Measurements from ENCODE around the gene KIAA1191. TPM values are rescaled to one million over a fixed set of nuclear protein-coding genes. Genes with fewer than 3 reads are reported as not detected.

The KIAA1191 gene
- total RNA-seq, 1 experiment from 2014 or later = 128 TPM

DNA sequence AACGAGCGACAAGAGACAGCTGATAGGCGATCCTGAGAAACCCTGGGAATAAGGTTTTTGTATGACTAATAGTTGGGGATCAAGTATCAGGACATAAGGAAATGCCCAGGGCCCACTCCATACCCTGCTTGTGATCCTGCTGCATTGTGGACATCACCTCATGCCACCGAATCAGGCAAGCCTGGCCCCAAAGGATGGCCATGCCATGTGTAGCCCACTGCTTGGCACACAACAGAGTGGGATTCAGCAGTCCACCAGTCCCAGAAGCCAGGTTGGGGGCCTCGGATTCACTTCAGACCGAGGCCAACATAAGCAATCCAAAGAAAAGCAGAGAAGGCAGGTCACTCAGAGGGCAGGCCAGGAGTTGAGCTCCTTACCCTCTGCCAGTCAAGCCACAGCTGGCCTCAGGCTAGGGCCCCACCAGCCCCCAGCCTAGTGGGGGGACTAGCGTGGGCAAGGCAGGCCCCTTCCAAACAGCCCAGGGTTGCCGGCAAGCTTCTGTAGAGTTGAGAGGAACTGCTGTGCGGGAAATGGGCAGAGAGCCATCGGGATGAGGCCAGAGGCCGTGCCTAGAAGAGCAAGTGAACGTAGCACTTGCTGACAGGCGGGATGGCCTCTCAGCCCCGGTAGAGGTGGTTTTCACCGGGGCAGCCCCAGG, 21.8 kb upstream of the KIAA1191 start:
- no peaks in the 10 kb centered on the region for H4K20me1 ChIP-seq (ENCODE audit: control insufficient read depth, insufficient read depth, insufficient read length)
- no peak overlapping the region for H3K4me2 ChIP-seq (ENCODE audit: insufficient read depth, insufficient read length, low read length)
- H3K23me2 ChIP-seq (ENCODE audit: insufficient read length, low read depth, low read length, poor library complexity, severe bottlenecking) = peaks cover 3% of the 10 kb centered on the region
- no peak overlapping the region for H4K5ac ChIP-seq (ENCODE audit: insufficient read length, low read depth, low read length)
- no peak overlapping the region for H4K91ac ChIP-seq (ENCODE audit: insufficient read length, low read depth, low read length)
- no peak overlapping the region for H3K23ac ChIP-seq (ENCODE audit: insufficient read length, low read depth, low read length)
- no peak overlapping the region for H3K9ac ChIP-seq (ENCODE audit: extremely low read depth, insufficient read length, low read length)
- no peak overlapping the region for H2BK15ac ChIP-seq (ENCODE audit: low read depth, low read length)
- H3K18ac ChIP-seq (ENCODE audit: insufficient read length, low read depth, low read length) = no peak overlapping the region
- no peaks in the 10 kb centered on the region for H3K4me1 ChIP-seq (ENCODE audit: insufficient read depth, low read length)
- no peak for DNase-seq
- Mint-ChIP-seq H3K27me3 (ENCODE audit: low read depth) (no peaks in the 10 kb centered on the region), H3K9me3 (no peaks in the 10 kb centered on the region), H3K4me1 (peaks cover 9 to 10% of the 10 kb centered on the region in 2 experiments), H3K27ac (no peak overlapping the region), H3K36me3 (ENCODE audit: insufficient read depth in 1 of 3, low read depth in 3 of 3) (peaks cover 35 to 81% (median 43%) of the 10 kb centered on the region in 3 experiments), H3K4me3 (no peak overlapping the region)
- WGBS (ENCODE audit: extremely low coverage, insufficient read length, low lambda C conversion rate) = no CpG with 5 or more reads among the region's 15 CpGs
- no peak overlapping the region for H2BK120ac ChIP-seq (ENCODE audit: low read depth, low read length, poor library complexity, severe bottlenecking)
- no peak overlapping the region for H2AK5ac ChIP-seq (ENCODE audit: insufficient read length, low read length)
- TF ChIP-seq, protein P1, sequence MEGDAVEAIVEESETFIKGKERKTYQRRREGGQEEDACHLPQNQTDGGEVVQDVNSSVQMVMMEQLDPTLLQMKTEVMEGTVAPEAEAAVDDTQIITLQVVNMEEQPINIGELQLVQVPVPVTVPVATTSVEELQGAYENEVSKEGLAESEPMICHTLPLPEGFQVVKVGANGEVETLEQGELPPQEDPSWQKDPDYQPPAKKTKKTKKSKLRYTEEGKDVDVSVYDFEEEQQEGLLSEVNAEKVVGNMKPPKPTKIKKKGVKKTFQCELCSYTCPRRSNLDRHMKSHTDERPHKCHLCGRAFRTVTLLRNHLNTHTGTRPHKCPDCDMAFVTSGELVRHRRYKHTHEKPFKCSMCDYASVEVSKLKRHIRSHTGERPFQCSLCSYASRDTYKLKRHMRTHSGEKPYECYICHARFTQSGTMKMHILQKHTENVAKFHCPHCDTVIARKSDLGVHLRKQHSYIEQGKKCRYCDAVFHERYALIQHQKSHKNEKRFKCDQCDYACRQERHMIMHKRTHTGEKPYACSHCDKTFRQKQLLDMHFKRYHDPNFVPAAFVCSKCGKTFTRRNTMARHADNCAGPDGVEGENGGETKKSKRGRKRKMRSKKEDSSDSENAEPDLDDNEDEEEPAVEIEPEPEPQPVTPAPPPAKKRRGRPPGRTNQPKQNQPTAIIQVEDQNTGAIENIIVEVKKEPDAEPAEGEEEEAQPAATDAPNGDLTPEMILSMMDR (conservative IDR thresholded peaks at IDR 0.05) = no peak
- no peak overlapping the region for H2BK5ac ChIP-seq (ENCODE audit: insufficient read length, low read length)
- H3K79me2 ChIP-seq (ENCODE audit: insufficient read depth, low read length) = peaks cover 8% of the 10 kb centered on the region; the same call in 1 of the 2 replicates
- H3K27ac ChIP-seq (ENCODE audit: insufficient read length, low read depth, low read length) = no peak overlapping the region
- no peak overlapping the region for H2AFZ ChIP-seq (ENCODE audit: low read length)
- no peaks in the 10 kb centered on the region for H3K79me1 ChIP-seq (ENCODE audit: insufficient read depth, low read depth, low read length, poor library complexity, severe bottlenecking)
- no peak overlapping the region for H3K4ac ChIP-seq (ENCODE audit: low read depth, low read length)
- no peaks in the 10 kb centered on the region for H3K27me3 ChIP-seq (ENCODE audit: insufficient read depth, low read length)
- no peak overlapping the region for H2BK20ac ChIP-seq (ENCODE audit: low read depth, low read length, poor library complexity, severe bottlenecking)
- H2BK12ac ChIP-seq (ENCODE audit: insufficient read length, low read depth, low read length) = no peak overlapping the region
- no peak overlapping the region for H3K56ac ChIP-seq (ENCODE audit: insufficient read length, low read depth, low read length)
- H4K8ac ChIP-seq (replicated peaks; ENCODE audit: insufficient read length, low read depth, low read length) = no peak overlapping the region
- no peaks in the 10 kb centered on the region for H3K9me3 ChIP-seq (ENCODE audit: control insufficient read depth, low read depth, low read length)
- H3T11ph ChIP-seq (ENCODE audit: low read length) = no peak overlapping the region
- no peak overlapping the region for H3K14ac ChIP-seq (ENCODE audit: insufficient read depth, low read length)

All from H9 (cell line).